GM21390 (cell line): ENCODE data around the gene RAB30.
"Not testable (repeated sequence)": the region's sequence is repeated elsewhere in the genome, so short reads cannot be mapped to it uniquely, and the experiment has no call there.

ENCODE experiments used
- ATAC-seq: cut with Tn5 transposase; IDR thresholded peaks from one replicate; pipeline ENCODE4 v1.9.1; 2021; ENCODE audit not compliant: unreplicated experiment

Gene RAB30

DNA sequence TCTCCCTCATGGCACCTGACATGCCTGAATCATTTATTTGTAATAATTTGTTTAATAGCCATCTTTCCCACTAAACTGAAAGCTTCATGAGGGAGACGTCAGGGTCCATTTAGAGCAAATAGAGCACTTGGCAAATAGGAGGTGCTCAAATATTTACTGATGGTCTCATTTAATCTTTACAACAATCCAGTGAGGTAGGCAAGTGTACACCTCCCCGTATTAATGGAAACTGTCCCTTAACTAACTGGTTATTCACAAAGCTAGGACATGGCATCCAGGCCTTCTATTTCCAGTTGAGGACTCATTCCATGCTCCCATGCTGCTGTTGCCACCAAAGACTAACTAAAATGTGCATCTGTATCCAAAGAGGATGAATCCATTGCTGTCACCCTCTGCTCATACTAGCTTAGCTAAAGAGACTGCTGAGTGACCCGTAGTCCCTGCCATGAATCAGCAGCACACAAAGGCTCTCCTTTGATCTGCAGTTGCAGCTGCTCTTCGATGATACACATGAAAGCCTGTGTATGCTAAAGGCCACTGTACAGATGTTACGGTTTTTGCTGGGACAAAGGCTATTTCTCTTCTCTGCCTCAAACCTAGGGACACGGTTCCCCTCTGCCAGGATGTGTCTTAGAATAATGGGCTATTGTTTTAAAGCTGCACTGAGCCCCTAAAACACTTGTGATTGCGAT is 82.6 kb downstream of the RAB30 start:
- no peak for ATAC-seq

DNA sequence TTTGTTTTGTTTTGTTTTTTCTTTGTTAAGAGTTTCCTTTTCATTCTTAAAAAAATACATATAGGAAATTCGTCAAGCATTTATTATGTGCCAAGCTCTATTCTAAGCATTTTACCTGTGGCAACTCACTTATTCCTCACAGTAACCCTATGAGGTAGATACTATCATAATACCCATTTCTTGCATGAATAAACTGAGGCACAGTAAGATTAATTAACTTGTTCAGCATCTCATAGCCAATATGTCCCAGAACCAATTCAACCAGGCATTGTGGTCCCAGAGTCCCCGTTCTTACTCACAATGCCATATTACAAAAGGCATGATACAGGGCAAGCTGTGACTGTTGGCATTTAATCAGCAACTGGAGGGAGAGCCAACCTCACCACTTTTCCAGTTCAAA is 83.7 kb downstream of the RAB30 start:
- ATAC-seq = no peak

DNA sequence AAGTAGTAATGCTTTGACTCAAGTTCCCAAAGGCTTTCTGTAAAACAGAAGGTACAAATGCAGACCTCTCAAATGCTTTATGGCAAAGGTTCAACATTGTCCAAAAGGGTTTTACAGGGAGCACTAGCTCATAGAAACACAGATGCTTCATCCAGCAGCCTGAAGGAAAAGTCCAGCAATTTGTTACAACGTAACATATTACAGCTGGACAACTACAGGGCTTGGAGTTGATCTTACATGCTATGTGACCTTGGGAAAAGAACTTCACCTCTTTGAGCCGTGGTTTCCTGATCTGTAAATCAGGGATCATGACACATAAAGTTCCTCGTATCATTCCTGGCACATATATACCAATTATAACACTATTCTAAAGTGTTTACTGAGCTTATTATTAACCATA is 85.3 kb downstream of the RAB30 start:
- no peak for ATAC-seq

DNA sequence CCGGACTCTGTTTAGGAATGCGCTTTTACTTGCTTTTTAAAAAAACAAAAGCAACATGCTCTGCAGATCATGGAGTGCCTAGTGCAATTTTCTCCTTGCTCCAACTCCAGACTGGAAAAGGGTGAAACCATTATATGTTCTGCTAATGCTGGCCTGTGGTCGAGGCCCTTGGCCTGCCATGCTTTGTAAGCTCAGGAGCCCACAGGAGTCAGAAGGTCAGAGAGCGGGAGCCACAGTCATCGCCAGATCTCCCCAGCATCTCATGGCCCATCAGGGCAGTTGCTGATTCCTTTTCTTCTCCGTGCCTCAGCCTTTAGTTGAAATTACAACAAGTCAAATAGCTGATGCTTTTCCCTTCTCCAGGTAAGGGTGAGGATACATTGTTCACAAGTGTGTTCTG is 89.8 kb downstream of the RAB30 start:
- no peak for ATAC-seq

DNA sequence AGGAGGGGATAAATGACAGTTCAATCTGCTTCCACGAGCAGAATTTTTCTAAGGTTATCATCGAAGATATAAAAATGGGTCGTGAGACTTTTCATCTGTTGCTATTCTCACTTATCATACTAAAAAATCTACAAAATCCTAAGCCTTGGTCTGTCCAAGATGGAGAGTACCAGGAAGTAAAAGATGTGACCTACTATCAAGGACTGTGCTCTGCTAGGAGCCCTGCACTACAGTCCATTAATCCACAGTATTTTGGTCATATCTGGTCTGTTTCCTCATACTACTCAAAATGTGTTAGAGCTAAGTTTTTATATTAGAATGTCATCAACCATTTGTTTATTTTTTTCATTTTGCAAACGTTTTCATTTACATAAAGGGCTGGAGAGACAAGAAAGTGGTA is 90.8 kb downstream of the RAB30 start:
- ATAC-seq = no peak

DNA sequence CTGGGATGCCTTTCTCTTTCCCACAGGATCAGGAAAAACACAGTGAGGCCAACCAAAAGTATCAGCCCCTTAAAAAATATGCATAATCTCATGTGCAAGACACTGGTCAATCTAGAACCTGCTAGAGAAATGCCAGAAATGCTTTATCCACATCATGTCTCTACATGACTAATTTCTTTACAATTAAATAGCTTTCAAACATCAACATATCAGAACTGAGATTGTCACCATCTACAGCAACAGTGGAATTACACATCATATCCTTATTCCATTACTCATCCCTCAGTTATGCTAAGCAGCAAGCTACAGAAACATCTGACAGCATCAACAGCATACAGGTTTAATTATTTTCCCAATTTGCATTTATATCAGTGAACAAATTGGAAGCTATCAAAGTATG is 91.4 kb downstream of the RAB30 start:
- no peak for ATAC-seq

DNA sequence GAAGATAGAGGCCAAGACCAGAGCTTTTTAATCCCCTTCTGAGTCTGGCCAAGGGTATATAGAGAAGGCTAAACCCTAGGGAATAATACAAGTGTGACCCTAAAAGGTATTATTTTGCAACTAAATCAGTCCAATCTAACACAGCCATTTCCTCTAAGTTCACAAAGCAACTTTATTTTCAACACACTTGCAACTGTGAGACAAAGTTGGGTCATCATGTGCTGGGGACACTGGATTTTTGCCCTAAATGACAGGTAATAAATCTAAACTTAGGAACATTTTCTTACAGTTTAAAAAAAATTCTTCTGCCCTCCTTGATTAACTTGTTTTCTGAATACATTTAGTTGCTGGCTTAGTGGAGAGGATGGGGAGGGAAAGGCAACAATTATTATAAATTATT is 91.9 kb downstream of the RAB30 start:
- ATAC-seq = no peak

DNA sequence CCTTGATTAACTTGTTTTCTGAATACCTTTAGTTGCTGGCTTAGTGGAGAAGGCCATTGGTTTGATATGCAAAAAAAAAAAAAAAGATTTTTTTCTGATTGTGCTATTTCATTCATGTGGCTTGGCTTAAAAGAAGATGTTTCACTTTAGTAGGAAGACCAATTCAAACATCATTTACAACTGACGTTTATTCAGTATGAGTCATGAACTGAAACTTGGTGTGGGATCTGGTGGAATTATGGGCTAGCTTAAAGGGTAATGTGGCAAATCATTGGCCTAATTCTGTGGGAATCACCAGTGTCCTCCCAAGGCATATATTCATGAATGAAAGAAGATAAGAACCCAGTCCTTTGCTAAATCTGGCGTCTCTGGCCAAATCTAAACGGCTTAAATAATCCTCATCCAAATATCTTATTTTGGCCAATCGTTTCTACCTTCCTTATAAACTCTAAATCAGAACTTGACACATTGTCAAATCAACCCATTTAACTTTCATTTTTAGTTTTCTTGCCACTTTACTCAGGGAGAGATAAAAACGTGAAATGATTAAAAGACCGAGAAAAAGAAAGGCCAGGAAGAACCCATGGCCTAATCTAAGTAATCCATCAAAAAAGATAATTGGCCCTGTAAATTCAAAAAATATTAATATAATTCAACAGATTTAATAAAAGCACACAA is 93.1 kb downstream of the RAB30 start:
- ATAC-seq = no peak

DNA sequence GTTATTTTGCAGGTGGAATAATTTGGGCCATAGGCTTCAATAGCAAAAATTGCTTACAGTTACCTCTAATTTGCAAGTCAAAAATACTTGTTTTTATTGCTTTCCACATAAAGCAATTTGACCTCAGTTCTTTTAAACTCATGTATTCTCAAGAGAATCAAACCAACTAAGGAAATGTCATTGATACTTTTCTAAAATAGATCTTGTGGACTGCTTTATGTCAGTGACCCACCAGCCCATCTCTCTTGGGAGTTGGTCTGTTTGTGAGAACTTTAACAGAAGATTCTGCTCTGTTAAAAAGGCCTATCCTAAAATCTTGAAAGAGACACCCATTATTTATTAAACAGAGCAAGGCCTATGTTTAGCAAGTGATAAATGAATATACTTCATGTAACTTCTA is 94.9 kb downstream of the RAB30 start:
- ATAC-seq = no peak

DNA sequence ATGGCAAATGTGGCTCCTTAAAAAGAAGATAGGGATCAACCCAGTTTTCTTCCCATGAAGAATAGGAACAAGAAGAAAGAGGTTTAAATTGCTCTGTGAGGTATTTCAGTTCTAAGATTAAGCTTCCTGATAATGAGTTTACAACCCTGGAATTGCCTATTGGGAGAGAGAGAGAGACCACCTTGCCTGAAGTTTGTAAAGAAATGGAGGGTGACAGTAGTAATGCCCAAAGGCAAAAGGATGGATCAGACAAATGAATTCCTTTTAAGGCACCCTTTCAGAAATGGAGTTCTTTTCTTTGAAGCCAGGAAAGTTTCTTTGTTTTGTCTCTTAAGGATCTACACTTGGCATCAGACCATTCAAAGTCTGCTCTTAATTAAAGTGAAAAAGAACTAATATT is 95.8 kb downstream of the RAB30 start:
- ATAC-seq = no peak

DNA sequence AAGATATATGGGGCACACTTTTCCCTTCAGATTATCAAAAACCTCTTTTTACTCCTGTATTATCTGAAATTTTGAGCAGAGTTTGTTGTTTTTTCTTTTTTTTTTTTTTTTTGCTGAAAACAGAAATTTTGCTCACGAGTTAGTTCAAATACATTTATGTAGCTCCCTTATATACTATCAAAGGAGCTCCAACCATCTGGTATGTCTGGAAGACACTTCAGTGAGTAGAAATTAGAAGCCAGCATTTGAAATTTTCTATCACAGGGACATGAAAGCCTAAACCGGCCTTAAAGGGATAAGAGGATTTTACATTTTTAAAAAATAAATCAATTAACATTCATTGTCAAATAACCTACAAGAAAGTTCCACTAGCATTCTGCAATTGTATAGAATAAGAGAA is 96.8 kb downstream of the RAB30 start:
- no peak for ATAC-seq

DNA sequence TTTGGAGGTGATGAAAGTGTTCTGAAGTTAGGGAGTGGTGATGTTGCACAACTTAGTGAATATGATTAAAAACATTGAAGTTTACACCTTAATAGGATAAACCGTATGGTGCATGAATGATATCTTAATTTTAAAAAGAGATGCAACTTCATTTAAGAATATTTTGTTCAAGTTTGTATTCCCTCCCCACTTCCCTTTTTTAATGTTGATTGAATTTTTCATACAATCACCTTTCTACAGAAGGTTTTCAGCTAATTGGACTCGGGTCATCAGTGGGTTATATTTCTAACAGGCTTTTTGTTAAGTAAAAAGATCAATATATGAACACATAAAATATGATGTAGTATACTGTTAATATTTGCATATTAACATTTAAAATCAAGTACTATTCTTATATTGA is 97.6 kb downstream of the RAB30 start:
- ATAC-seq = no peak

DNA sequence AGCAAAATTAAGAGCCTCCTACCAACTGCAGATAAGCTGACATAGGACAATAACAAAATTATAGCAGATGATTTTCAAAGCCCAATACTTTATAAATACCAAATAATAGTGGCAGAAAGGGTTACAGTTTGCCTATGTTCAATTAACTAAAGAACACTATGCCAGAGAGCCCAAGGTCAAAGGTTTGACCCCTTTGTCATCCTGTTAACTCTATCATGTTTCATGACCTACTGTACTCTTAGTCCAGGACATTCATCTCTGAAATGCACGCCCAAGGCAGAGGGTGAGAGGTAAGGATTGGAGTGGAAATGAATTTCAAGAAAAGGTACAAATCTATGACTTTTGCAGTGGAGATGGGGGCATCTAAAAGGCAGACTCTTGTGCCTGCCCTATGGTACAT is 99.6 kb downstream of the RAB30 start:
- no peak for ATAC-seq

DNA sequence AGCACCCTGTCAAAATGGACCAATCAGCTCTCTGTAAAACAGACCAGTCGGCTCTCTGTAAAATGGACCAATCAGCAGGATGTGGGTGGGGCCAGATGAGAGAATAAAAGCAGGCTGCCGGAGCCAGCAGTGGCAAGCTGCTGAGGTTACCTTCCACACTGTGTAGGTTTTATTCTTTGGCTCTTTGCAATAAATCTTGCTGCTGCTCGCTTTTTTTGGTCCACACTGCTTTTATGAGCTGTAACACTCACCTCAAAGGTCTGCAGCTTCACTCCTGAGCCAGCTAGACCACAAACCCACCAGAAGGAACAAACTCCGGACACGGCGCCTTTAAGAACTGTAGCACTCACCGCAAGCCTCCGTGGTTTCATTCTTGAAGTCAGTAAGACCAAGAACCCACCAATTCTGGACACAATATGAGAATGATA is 100.2 kb downstream of the RAB30 start:
- ATAC-seq = peak; percentile 44

DNA sequence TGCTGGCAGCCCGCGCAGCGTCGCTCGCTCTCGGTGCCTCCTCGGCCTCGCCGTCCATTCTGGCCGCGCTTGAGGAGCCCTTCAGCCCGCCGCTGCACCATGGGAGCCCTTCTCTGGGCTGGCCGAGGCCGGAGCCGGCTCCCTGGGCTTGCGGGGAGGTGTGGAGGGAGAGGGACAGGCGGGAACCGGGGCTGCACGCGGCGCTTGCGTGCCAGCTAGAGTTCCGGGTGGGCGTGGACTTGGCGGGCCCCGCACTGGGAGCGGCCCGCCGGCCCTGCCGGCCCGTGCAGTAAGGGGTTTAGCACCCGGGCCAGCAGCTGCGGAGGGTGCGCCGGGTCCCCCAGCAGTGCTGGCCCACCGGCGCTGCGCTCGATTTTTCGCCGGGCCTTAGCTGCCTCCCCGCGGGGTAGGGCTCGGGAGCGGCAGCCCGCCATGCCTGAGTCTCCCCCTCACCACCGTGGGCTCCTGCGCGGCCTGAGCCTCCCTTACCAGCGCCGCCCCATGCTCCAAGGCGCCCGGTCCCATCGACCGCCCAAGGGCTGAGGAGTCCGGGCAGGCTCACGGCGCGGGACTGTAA is 101.1 kb downstream of the RAB30 start:
- not testable (repeated sequence) for ATAC-seq

DNA sequence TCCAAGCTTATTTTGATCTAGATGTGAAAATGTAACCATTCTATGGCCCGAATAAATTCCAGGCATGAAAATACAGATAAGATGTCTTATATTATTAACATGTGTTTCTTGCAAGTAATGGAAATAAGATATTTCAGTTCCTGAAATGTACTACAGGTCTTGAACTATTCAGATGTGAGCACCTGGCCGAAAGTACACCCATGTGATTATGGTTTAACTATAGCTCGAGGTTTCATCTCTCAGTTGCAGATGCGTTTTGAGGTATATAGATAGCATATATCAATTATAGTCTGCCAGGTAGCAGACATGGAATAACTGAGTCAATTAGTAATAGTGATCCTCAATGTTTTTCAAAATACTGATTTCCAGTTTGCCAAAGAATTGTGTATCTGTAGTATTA is 101.9 kb downstream of the RAB30 start:
- peak; percentile 93 for ATAC-seq

DNA sequence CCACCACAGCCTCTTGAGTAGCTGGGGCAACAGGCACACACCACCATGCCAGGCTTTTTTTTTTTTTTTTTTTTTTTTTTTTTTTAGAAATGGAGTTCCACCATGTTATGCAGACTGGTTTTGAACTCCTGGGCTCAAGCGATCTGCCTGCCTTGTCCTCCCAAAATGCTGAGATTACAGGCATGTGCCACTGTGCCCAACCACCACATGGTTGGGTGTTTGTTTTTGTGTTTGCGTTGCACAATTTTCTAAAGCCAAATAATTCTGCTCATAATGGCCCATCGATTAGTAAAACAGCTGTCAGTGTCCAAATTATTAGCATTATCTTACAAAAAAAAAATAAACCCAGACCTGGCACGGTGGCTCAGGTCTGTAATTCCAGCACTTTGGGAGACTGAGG is 104.3 kb downstream of the RAB30 start:
- ATAC-seq = no peak

DNA sequence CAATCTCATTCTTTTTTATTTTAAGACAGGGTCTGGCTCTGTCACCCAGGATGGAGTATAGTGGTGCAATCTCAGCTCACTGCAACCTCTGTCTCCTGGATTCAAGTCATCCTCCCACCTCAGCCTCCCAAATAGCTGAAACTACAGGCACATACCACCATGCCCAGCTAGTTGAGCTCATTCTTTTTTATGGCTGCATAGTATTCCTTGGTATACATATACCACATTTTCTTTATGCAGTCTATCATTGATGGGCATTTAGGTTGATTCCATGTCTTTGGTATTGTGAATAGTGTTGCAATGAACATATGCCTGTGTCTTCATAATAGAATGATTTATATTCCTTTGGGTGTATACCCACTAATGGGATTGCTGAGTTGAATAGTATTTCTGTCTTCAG is 109.7 kb downstream of the RAB30 start:
- ATAC-seq = not testable (repeated sequence)

DNA sequence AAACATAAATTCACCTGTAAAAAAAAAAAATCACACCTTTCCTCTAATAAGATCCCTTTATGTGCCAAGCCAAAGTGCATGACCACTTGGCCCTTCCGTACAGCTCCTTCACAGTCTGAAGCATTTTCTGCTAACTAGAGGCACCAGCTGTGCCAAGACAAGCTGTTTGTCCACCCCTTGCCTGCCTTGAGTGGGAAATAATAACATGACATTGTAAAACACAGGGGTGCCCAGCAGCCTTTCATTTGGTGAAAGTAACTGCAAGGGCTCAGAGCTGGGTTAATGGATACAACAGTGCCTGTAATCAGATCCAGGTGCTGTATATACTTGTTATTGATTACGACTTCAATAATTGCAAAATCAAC is 110.9 kb downstream of the RAB30 start:
- peak; percentile 12 for ATAC-seq

DNA sequence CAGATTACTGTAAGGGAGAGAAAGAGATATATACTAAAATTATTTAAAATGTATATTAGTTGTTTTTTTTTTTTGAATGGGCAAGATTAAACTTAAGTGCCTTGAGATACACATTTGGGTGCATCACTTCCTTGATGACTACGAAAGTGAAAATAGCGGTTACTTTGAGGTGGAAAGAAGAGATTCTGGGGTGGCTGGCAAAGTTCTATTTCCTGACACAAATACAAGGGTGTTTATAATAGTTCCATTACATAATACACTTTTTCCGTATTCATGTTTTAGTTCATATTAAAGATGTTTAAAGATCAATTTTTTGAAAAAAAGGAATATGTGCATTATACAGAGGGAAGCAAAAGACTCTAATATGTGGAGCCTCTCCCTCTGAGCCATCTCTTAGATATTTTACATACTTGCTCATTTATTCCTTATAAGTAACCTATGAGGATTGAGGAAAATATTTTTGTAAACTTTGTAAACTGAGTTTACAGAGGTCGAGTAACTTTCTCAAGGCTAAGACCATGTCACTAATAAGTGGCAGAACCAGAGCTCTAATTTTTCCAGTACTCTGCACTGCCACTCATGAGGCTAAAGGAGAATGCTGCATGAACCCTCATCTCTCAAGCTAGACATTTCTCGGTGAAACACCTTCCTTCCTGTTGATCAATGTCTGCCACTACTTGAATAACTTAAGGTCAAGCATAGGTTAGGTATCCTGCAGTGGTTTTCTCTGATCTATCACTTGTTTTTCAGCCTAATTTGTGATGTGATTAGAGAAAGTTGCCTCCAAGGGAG is 111.5 kb downstream of the RAB30 start:
- ATAC-seq = peak; percentile 87

DNA sequence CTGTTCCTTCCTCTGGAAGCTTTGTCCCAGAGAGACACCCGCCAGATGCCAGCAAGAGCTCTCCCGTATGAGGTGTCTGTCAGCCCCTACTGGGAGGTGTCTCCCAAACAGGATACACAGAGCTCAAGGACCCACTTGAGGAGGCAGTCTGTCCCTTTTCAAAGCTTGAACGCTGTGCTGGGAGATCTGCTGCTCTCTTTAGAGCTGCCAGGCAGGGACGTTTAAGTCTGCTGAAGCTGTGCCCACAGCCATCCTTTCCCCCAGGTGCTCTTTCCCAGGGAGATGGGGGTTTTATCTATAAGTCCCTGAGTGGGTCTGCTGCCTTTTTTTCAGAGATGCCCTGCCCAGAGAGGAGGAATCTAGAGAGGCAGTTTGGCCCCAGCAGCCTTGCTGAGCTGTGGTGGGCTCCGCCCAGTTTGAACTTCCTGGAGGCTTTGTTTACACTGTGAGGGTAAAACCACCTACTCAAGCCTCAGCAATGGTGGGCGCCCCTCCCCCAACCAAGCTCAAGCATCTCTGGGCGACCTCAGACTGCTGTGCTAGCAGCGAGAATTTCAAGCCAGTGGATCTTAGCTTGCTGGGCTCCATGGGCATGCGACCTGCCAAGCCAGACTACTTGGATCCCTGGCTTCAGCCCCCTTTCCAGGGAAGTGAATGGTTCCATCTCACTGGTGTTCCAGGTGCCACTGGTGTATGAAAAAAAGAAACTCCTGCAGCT is 115.8 kb downstream of the RAB30 start:
- ATAC-seq = not testable (repeated sequence)
